ENCODE results near the gene POLR1A.
"Not testable (repeated sequence)": the region's sequence is repeated elsewhere in the genome, so short reads cannot be mapped to it uniquely, and the experiment has no call there.

- TF ChIP-seq CTCF, EP300 (IDR thresholded peaks at IDR 0.05): not testable (repeated sequence)
Measured at GRCh38 chr2:85992053-85992452, 113.6 kb downstream of the POLR1A start.

Measured in A549 (cell line).